Measurements from ENCODE around the gene PCIF1.
A peak's percentile ranks its signal among the peaks of the same experiment; 100 is the strongest.

PCIF1 gene

DNA sequence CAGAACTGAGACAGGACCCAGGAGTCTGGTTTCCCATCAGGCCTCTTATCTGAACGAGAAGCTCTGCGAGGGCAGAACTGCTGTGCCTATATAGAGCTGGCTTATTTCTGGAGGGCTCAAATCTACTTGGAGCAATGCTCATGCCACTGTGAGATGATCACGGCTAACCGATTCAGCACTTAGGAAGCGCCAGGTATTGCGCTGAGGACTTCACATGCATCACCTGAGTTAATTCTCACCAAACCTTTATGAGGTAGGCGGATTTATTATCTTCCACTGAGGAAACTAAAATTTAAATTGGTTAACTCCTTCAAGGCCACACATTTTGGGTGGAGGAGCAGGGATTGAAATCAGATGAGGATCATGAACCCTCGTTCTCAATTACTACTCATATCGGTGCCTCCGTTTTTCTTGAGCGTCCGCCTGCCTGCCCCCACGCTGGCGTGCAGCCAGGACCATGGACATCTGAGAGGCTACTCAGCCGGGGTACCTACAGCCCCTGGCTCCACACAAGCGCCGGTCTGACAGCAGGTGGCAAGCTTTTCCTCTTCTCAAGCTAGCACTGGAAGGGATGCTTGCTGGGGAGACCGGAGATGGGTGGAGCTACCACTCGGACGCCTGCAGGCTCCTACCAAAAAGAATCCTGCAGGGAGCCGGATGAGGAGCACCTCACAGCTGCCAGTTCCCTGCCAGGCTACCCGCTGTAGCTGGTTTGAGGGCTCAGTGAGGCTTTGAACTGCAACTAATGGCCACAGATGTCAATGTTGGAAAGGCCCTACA is 1.0 kb upstream of the PCIF1 start:
- TF ChIP-seq, protein P1, sequence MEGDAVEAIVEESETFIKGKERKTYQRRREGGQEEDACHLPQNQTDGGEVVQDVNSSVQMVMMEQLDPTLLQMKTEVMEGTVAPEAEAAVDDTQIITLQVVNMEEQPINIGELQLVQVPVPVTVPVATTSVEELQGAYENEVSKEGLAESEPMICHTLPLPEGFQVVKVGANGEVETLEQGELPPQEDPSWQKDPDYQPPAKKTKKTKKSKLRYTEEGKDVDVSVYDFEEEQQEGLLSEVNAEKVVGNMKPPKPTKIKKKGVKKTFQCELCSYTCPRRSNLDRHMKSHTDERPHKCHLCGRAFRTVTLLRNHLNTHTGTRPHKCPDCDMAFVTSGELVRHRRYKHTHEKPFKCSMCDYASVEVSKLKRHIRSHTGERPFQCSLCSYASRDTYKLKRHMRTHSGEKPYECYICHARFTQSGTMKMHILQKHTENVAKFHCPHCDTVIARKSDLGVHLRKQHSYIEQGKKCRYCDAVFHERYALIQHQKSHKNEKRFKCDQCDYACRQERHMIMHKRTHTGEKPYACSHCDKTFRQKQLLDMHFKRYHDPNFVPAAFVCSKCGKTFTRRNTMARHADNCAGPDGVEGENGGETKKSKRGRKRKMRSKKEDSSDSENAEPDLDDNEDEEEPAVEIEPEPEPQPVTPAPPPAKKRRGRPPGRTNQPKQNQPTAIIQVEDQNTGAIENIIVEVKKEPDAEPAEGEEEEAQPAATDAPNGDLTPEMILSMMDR (IDR thresholded peaks at IDR 0.05; ENCODE audit: low read depth, low read length) = peak; percentile 25; the same call in 1 of the 2 replicates
- DNase-seq (ENCODE audit: extremely low read depth, low read depth) = no peak

DNA sequence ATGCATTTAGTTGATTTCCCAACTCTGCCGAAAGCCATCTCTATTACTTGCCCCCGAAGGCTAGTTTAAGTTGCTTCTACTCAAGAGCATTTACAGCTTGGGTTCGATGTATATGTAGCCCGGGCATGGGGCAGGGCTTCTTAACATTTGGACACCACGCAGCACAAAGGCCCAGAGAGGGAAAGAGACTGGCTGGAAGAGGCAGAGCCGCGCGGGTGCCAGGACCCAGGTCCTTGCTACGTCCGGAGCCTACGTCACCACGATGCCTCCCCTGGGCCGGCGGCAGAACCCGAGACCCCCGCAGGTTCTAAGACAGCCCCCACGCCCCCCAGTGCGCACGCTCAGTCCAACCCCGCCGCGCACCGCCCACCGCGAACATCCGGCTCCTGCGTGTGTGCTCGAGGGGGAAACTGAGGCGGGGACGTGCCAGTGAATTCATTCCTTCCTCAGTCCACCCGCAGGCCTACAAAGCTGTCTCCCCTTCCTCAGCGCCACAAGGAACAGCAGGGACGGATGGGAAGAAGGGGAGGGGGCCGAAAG is 367 bp upstream of the PCIF1 start:
- TF ChIP-seq, protein P1 (IDR thresholded peaks at IDR 0.05; ENCODE audit: low read depth, low read length) = no peak
- no peak for DNase-seq (ENCODE audit: extremely low read depth, low read depth)

- TF ChIP-seq, protein P1 (IDR thresholded peaks at IDR 0.05; ENCODE audit: low read depth, low read length) = no peak
Measured at GRCh38 chr20:45935416-45936046, 1.0 kb downstream of the PCIF1 start.

GRCh38 chr20:45937765-45938164 is 3.3 kb downstream of the PCIF1 start:
- TF ChIP-seq, protein P1 (IDR thresholded peaks at IDR 0.05; ENCODE audit: low read depth, low read length) = no peak
- DNase-seq (ENCODE audit: extremely low read depth, low read depth) = no peak

More at GRCh38 chr20:45935416-45936046, 1.0 kb downstream of the PCIF1 start:
- DNase-seq (ENCODE audit: extremely low read depth, low read depth) = no peak

GRCh38 chr20:45938727-45939438 is 4.4 kb downstream of the PCIF1 start:
- DNase-seq (ENCODE audit: extremely low read depth, low read depth) = no peak
- TF ChIP-seq, protein P1 (IDR thresholded peaks at IDR 0.05; ENCODE audit: low read depth, low read length) = no peak

DNA sequence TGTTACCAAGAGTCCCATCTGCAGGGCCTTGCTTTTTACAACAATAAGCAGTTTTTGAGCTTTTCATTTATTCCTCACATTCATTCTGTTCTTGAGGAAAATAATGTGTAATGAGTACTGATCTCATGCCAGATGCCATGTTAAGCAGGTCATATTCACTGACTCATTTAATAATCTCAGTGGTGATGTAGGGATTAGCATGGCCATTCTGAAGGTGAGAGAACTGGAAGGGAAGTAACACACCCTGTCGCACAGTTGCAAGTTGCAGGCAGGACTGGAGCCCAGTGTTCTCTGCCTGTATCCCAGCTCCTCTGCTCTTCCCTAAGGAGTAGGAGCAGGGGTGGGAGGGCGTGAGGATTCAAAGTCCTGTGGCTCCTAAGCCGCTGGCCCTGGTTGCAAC is 5.6 kb downstream of the PCIF1 start:
- TF ChIP-seq, protein P1 (IDR thresholded peaks at IDR 0.05; ENCODE audit: low read depth, low read length) = no peak
- no peak for DNase-seq (ENCODE audit: extremely low read depth, low read depth)

Measured in AG09319 (cell line).